GM23338 (cell line): Measurements from ENCODE around the gene KIFBP. TPM values are rescaled to one million over a fixed set of nuclear protein-coding genes. Genes with fewer than 3 reads are reported as not detected.

Experiments used
- ATAC-seq: fragments of 200-7000 bp; cut with Tn5 transposase; 3 replicates; pipeline ENCODE4 v1.9.1; 2020
- DNase-seq: peaks from one replicate; pipeline ENCODE4 v3.0.0-alpha.2; 2015; ENCODE audit warnings: low spot score
- H2AFZ ChIP-seq: fragments of 200-600 bp; sonication (generic); 2 replicates; pipeline ENCODE4 v1.8.0; 2016; ENCODE audit warnings: antibody characterized with exemption, mild to moderate bottlenecking, moderate library complexity
- H3F3A ChIP-seq: fragments of 200-600 bp; sonication (generic); replicated peaks from 2 replicates; pipeline ENCODE4 v1.8.0; 2017; ENCODE audit warnings: antibody characterized with exemption, mixed run types, low read depth
- H3K27ac ChIP-seq: fragments of 200-600 bp; sonication (generic); 2 replicates; pipeline ENCODE4 v1.6.1; 2016; ENCODE audit warnings: low read depth
- H3K27me3 ChIP-seq: fragments of 200-600 bp; sonication (generic); 2 replicates; pipeline ENCODE4 v1.8.0; 2016; ENCODE audit warnings: mild to moderate bottlenecking, mixed run types, moderate library complexity; ENCODE audit not compliant: insufficient read depth
- H3K36me3 ChIP-seq: fragments of 200-600 bp; sonication (generic); 2 replicates; pipeline ENCODE4 v1.8.0; 2016; ENCODE audit warnings: mild to moderate bottlenecking; ENCODE audit not compliant: insufficient read depth
- H3K4me1 ChIP-seq: fragments of 200-600 bp; sonication (generic); 2 replicates; pipeline ENCODE4 v1.8.0; 2016; ENCODE audit warnings: mild to moderate bottlenecking, moderate library complexity; ENCODE audit not compliant: insufficient read depth
- H3K4me2 ChIP-seq: fragments of 200-600 bp; sonication (generic); 2 replicates; pipeline ENCODE4 v1.7.1; 2017; ENCODE audit warnings: mixed run types
- H3K4me3 ChIP-seq: fragments of 200-600 bp; sonication (generic); 2 replicates; pipeline ENCODE4 v1.6.1; 2016; ENCODE audit warnings: mixed run types
- H3K79me2 ChIP-seq: fragments of 200-600 bp; sonication (generic); replicated peaks from 2 replicates; pipeline ENCODE4 v1.8.0; 2017; ENCODE audit warnings: mild to moderate bottlenecking; ENCODE audit not compliant: insufficient read depth
- H3K9me2 ChIP-seq: fragments of 200-600 bp; sonication (generic); 2 replicates; pipeline ENCODE4 v1.8.0; 2017; ENCODE audit not compliant: insufficient read depth
- H4K20me1 ChIP-seq: fragments of 200-600 bp; sonication (generic); replicated peaks from 2 replicates; pipeline ENCODE4 v1.8.0; 2017; ENCODE audit warnings: mild to moderate bottlenecking; ENCODE audit not compliant: insufficient read depth
- H3K27ac Mint-ChIP-seq: 2 replicates; pipeline ENCODE4 v1.8.0; 2020; ENCODE audit warnings: inconsistent platforms, mild to moderate bottlenecking, moderate library complexity, mixed read lengths
- H3K27me3 Mint-ChIP-seq: 3 replicates; pipeline ENCODE4 v1.8.0; 2022; ENCODE audit warnings: low read depth, mild to moderate bottlenecking, moderate library complexity, mixed read lengths, inconsistent platforms; ENCODE audit not compliant: insufficient read depth, poor library complexity
- H3K36me3 Mint-ChIP-seq: 3 replicates; pipeline ENCODE4 v1.8.0; 2021; ENCODE audit warnings: low read depth, mild to moderate bottlenecking, inconsistent platforms, moderate library complexity, mixed read lengths
- H3K4me1 Mint-ChIP-seq: 3 replicates; pipeline ENCODE4 v1.8.0; 2020; ENCODE audit warnings: mild to moderate bottlenecking, inconsistent platforms, mixed read lengths
- H3K4me3 Mint-ChIP-seq: 3 replicates; pipeline ENCODE4 v1.8.0; 2021; ENCODE audit warnings: moderate library complexity, mild to moderate bottlenecking, inconsistent platforms, mixed read lengths
- H3K9me3 Mint-ChIP-seq: 3 replicates; pipeline ENCODE4 v1.8.0; 2020; ENCODE audit warnings: moderate library complexity, mild to moderate bottlenecking, inconsistent platforms, mixed read lengths
- CREB1 ChIP-seq: fragments of 250-450 bp; sonication (Bioruptor Pico); IDR thresholded peaks from 2 replicates; pipeline ENCODE4 v1.5.0; 2020; ENCODE audit warnings: low read depth, mild to moderate bottlenecking, moderate library complexity
- EZH2 ChIP-seq: fragments of 200-600 bp; sonication (generic); IDR thresholded peaks from one replicate; pipeline ENCODE4 v1.8.0; 2017; ENCODE audit warnings: antibody characterized with exemption, mild to moderate bottlenecking, low read depth; ENCODE audit not compliant: unreplicated experiment
- EZH2phosphoT487 ChIP-seq: fragments of 200-600 bp; sonication (generic); IDR thresholded peaks from one replicate; pipeline ENCODE4 v1.8.1; 2018; ENCODE audit warnings: antibody characterized with exemption; ENCODE audit not compliant: unreplicated experiment
- JUNB ChIP-seq: IDR thresholded peaks from one replicate; pipeline ENCODE4 v1.6.1; 2016; ENCODE audit warnings: antibody characterized with exemption; ENCODE audit not compliant: unreplicated experiment
- NANOG ChIP-seq: IDR thresholded peaks from 2 replicates; pipeline ENCODE4 v1.6.1; 2016; ENCODE audit warnings: antibody characterized with exemption, borderline replicate concordance
- STAT1 ChIP-seq: IDR thresholded peaks from one replicate; pipeline ENCODE4 v1.6.1; 2016; ENCODE audit warnings: antibody characterized with exemption; ENCODE audit not compliant: unreplicated experiment
- ZNF114 ChIP-seq: fragments of 250-450 bp; sonication (Bioruptor Pico); IDR thresholded peaks from 2 replicates; pipeline ENCODE4 v1.5.0; 2020; ENCODE audit warnings: mild to moderate bottlenecking, moderate library complexity
- ZNF331 ChIP-seq: fragments of 250-450 bp; sonication (Bioruptor Pico); IDR thresholded peaks from 2 replicates; pipeline ENCODE4 v1.5.0; 2020; ENCODE audit warnings: low read depth, mild to moderate bottlenecking, moderate library complexity
- polyA plus RNA-seq: library from polyadenylated mRNA; unstranded; fragments of >200 nt; fragmentation: Nextera tagmentation; extraction: Ambion mirVana; gene quantifications from 2 replicates; pipeline ENCODE4 v1.2.1, GENCODE V29; 2016
- total RNA-seq: library from RNA; depleted of rRNA; stranded (reverse); fragments of >200 nt; shearing (Covaris generic); gene quantifications from 2 replicates; pipeline ENCODE4 v1.2.3, GENCODE V29; 2014
- TF ChIP-seq, protein P1 (sequence below): IDR thresholded peaks from 2 replicates; pipeline ENCODE4 v1.6.1; 2016; ENCODE audit warnings: antibody characterized with exemption
- TF ChIP-seq, protein P2 (sequence below): IDR thresholded peaks from one replicate; pipeline ENCODE4 v1.6.1; 2018; ENCODE audit warnings: antibody characterized with exemption; ENCODE audit not compliant: unreplicated experiment
- TF ChIP-seq, protein P3 (sequence below), 2 experiments: fragments of 200-600 bp in 1 of 2; sonication (generic) in 1 of 2; conservative IDR thresholded peaks; 2 replicates each; pipeline versions ENCODE4 v1.5.1 to v1.6.1; 2016 to 2017; ENCODE audit warnings: antibody characterized with exemption in 2 of 2, low read depth in 2 of 2, mild to moderate bottlenecking in 2 of 2, moderate library complexity in 1 of 2
- TF ChIP-seq, protein P4 (sequence below): fragments of 250-450 bp; sonication (Bioruptor Pico); IDR thresholded peaks from 2 replicates; pipeline ENCODE4 v1.5.0; 2020; ENCODE audit warnings: mild to moderate bottlenecking, moderate library complexity

The KIFBP gene
- total and polyA plus RNA-seq, 2 experiments from 2014 or later, result 24.5 to 39.8 TPM

DNA sequence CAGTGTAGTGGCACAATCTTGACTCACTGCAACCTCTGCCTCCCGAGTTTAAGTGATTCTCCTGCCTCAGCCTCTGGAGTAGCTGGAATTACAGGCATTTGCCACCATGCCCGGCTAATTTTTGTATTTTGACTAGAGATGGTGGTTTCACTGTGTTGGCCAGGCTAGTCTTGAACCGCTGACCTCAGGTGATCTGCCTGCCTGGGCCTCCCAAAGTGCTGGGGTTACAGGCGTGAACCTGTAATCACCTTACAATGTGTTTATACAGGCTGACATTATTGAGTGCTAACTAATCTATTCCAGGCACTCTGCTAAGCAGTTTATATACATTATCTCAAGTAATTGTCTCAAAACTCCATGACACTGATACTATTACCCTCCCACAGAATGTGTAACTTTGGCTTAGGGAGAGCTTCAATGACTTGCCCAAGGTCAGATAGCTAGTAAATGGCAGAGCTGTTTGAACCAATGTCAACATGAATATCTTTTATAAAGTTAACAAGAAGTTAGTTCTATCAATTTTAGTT lies 36.8 kb downstream of the KIFBP start:
- no peaks in the 10 kb centered on the region for H3K27me3 ChIP-seq
- no peak overlapping the region for H3K27ac ChIP-seq
- no peaks in the 10 kb centered on the region for H4K20me1 ChIP-seq
- no peak overlapping the region for H2AFZ ChIP-seq
- no peaks in the 10 kb centered on the region for H3K9me2 ChIP-seq
- no peaks in the 10 kb centered on the region for H3K36me3 ChIP-seq
- TF ChIP-seq, protein P1, sequence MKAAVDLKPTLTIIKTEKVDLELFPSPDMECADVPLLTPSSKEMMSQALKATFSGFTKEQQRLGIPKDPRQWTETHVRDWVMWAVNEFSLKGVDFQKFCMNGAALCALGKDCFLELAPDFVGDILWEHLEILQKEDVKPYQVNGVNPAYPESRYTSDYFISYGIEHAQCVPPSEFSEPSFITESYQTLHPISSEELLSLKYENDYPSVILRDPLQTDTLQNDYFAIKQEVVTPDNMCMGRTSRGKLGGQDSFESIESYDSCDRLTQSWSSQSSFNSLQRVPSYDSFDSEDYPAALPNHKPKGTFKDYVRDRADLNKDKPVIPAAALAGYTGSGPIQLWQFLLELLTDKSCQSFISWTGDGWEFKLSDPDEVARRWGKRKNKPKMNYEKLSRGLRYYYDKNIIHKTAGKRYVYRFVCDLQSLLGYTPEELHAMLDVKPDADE, result no peak
- TF ChIP-seq STAT1 (no peak), JUNB (no peak), CREB1 (CRISPR knock-in tag) (no peak), NANOG (no peak), ZNF114 (no peak), EZH2 (no peak), EZH2phosphoT487 (no peak), ZNF331 (CRISPR knock-in tag) (no peak)
- TF ChIP-seq, protein P2, sequence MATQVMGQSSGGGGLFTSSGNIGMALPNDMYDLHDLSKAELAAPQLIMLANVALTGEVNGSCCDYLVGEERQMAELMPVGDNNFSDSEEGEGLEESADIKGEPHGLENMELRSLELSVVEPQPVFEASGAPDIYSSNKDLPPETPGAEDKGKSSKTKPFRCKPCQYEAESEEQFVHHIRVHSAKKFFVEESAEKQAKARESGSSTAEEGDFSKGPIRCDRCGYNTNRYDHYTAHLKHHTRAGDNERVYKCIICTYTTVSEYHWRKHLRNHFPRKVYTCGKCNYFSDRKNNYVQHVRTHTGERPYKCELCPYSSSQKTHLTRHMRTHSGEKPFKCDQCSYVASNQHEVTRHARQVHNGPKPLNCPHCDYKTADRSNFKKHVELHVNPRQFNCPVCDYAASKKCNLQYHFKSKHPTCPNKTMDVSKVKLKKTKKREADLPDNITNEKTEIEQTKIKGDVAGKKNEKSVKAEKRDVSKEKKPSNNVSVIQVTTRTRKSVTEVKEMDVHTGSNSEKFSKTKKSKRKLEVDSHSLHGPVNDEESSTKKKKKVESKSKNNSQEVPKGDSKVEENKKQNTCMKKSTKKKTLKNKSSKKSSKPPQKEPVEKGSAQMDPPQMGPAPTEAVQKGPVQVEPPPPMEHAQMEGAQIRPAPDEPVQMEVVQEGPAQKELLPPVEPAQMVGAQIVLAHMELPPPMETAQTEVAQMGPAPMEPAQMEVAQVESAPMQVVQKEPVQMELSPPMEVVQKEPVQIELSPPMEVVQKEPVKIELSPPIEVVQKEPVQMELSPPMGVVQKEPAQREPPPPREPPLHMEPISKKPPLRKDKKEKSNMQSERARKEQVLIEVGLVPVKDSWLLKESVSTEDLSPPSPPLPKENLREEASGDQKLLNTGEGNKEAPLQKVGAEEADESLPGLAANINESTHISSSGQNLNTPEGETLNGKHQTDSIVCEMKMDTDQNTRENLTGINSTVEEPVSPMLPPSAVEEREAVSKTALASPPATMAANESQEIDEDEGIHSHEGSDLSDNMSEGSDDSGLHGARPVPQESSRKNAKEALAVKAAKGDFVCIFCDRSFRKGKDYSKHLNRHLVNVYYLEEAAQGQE, result no peak
- TF ChIP-seq, protein P3, sequence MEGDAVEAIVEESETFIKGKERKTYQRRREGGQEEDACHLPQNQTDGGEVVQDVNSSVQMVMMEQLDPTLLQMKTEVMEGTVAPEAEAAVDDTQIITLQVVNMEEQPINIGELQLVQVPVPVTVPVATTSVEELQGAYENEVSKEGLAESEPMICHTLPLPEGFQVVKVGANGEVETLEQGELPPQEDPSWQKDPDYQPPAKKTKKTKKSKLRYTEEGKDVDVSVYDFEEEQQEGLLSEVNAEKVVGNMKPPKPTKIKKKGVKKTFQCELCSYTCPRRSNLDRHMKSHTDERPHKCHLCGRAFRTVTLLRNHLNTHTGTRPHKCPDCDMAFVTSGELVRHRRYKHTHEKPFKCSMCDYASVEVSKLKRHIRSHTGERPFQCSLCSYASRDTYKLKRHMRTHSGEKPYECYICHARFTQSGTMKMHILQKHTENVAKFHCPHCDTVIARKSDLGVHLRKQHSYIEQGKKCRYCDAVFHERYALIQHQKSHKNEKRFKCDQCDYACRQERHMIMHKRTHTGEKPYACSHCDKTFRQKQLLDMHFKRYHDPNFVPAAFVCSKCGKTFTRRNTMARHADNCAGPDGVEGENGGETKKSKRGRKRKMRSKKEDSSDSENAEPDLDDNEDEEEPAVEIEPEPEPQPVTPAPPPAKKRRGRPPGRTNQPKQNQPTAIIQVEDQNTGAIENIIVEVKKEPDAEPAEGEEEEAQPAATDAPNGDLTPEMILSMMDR (conservative IDR thresholded peaks at IDR 0.05; ENCODE audit: low read depth in 2 of 2), result no peak
- TF ChIP-seq, protein P4, sequence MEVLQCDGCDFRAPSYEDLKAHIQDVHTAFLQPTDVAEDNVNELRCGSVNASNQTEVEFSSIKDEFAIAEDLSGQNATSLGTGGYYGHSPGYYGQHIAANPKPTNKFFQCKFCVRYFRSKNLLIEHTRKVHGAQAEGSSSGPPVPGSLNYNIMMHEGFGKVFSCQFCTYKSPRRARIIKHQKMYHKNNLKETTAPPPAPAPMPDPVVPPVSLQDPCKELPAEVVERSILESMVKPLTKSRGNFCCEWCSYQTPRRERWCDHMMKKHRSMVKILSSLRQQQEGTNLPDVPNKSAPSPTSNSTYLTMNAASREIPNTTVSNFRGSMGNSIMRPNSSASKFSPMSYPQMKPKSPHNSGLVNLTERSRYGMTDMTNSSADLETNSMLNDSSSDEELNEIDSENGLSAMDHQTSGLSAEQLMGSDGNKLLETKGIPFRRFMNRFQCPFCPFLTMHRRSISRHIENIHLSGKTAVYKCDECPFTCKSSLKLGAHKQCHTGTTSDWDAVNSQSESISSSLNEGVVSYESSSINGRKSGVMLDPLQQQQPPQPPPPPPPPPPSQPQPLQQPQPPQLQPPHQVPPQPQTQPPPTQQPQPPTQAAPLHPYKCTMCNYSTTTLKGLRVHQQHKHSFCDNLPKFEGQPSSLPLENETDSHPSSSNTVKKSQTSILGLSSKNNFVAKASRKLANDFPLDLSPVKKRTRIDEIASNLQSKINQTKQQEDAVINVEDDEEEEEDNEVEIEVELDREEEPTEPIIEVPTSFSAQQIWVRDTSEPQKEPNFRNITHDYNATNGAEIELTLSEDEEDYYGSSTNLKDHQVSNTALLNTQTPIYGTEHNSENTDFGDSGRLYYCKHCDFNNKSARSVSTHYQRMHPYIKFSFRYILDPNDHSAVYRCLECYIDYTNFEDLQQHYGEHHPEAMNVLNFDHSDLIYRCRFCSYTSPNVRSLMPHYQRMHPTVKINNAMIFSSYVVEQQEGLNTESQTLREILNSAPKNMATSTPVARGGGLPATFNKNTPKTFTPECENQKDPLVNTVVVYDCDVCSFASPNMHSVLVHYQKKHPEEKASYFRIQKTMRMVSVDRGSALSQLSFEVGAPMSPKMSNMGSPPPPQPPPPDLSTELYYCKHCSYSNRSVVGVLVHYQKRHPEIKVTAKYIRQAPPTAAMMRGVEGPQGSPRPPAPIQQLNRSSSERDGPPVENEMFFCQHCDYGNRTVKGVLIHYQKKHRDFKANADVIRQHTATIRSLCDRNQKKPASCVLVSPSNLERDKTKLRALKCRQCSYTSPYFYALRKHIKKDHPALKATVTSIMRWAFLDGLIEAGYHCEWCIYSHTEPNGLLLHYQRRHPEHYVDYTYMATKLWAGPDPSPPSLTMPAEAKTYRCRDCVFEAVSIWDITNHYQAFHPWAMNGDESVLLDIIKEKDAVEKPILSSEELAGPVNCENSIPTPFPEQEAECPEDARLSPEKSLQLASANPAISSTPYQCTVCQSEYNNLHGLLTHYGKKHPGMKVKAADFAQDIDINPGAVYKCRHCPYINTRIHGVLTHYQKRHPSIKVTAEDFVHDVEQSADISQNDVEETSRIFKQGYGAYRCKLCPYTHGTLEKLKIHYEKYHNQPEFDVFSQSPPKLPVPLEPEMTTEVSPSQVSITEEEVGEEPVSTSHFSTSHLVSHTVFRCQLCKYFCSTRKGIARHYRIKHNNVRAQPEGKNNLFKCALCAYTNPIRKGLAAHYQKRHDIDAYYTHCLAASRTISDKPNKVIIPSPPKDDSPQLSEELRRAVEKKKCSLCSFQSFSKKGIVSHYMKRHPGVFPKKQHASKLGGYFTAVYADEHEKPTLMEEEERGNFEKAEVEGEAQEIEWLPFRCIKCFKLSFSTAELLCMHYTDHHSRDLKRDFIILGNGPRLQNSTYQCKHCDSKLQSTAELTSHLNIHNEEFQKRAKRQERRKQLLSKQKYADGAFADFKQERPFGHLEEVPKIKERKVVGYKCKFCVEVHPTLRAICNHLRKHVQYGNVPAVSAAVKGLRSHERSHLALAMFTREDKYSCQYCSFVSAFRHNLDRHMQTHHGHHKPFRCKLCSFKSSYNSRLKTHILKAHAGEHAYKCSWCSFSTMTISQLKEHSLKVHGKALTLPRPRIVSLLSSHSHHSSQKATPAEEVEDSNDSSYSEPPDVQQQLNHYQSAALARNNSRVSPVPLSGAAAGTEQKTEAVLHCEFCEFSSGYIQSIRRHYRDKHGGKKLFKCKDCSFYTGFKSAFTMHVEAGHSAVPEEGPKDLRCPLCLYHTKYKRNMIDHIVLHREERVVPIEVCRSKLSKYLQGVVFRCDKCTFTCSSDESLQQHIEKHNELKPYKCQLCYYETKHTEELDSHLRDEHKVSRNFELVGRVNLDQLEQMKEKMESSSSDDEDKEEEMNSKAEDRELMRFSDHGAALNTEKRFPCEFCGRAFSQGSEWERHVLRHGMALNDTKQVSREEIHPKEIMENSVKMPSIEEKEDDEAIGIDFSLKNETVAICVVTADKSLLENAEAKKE, result no peak
- no peaks in the 10 kb centered on the region for H3K4me1 Mint-ChIP-seq
- peaks cover 17% of the 10 kb centered on the region for H3K9me3 Mint-ChIP-seq
- no peak overlapping the region for H3K27ac Mint-ChIP-seq
- H3K79me2 ChIP-seq, result no peaks in the 10 kb centered on the region
- H3K4me3 ChIP-seq, result no peak overlapping the region
- no peaks in the 10 kb centered on the region for H3K4me1 ChIP-seq
- no peaks in the 10 kb centered on the region for H3F3A ChIP-seq
- no peak for DNase-seq
- H3K4me2 ChIP-seq, result no peak overlapping the region
- no peak overlapping the region for H3K4me3 Mint-ChIP-seq
- H3K36me3 Mint-ChIP-seq, result no peaks in the 10 kb centered on the region; the same call in 2 of the 3 replicates
- ATAC-seq, result no peak
- H3K27me3 Mint-ChIP-seq, result peaks cover 2% of the 10 kb centered on the region
